Esophagus squamous epithelium (tissue), 4 donors: Measurements from ENCODE around the gene GLG1.

Experiments
- POLR2A ChIP-seq, 4 donors: fragments of 450-650 bp; IDR thresholded peaks; one replicate each; pipeline ENCODE4 v1.6.1; 2017; ENCODE audit warnings: antibody characterized with exemption in 4 of 4, mild to moderate bottlenecking in 4 of 4, moderate library complexity in 3 of 4
- TF ChIP-seq, protein P1 (sequence below), 6 experiments: fragments of 450-650 bp in 4 of 6; fragments of 200-600 bp in 2 of 6; sonication (generic) in 2 of 6; IDR thresholded peaks; one replicate each; pipeline ENCODE4 v1.5.1; 2016 to 2019; ENCODE audit warnings: antibody characterized with exemption in 6 of 6, mild to moderate bottlenecking in 4 of 6, moderate library complexity in 4 of 6

DNA sequence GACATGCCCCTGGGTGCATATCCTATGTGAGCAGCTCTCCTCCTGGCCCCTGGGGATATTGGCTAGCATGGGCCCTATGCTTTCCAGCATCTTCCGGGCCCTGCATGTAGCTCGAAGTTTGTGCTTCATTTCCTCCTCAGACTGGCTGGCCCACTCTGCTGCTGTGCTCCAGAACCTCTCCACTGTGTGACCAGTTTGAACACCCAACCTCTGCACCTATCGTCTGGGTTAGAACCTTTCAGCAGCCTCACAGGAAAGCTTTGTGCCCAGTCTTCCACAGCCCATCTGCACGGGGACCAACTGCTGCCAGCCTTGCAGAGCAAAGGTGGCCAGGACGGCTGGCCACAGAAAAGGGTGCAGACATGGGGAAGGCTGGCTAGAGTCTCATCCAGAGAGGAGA, 175.4 kb downstream of the GLG1 start:
- TF ChIP-seq, protein P1, sequence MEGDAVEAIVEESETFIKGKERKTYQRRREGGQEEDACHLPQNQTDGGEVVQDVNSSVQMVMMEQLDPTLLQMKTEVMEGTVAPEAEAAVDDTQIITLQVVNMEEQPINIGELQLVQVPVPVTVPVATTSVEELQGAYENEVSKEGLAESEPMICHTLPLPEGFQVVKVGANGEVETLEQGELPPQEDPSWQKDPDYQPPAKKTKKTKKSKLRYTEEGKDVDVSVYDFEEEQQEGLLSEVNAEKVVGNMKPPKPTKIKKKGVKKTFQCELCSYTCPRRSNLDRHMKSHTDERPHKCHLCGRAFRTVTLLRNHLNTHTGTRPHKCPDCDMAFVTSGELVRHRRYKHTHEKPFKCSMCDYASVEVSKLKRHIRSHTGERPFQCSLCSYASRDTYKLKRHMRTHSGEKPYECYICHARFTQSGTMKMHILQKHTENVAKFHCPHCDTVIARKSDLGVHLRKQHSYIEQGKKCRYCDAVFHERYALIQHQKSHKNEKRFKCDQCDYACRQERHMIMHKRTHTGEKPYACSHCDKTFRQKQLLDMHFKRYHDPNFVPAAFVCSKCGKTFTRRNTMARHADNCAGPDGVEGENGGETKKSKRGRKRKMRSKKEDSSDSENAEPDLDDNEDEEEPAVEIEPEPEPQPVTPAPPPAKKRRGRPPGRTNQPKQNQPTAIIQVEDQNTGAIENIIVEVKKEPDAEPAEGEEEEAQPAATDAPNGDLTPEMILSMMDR (IDR thresholded peaks at IDR 0.05), result no peak
- no peak for TF ChIP-seq POLR2A (IDR thresholded peaks at IDR 0.05)
